Motor neuron (in vitro differentiated cells): Measurements from ENCODE around the gene EZR. TPM values are rescaled to one million over a fixed set of nuclear protein-coding genes. Genes with fewer than 3 reads are reported as not detected.

Experiments
- ATAC-seq, 8 experiments: fragments of 200-7000 bp; cut with Tn5 transposase; replicated peaks in 6 of 8; 2 replicates each; pipeline ENCODE4 v1.8.0; 2021; ENCODE audit warnings: mild to moderate bottlenecking in 8 of 8, moderate library complexity in 8 of 8
- H3K27ac ChIP-seq, 2 donors: fragments of 250-450 bp; sonication (Bioruptor Pico); 2 replicates each; pipeline ENCODE4 v1.9.0; 2021; ENCODE audit warnings: antibody characterized with exemption in 2 of 2, mild to moderate bottlenecking in 2 of 2, moderate library complexity in 1 of 2
- H3K4me1 ChIP-seq, 2 donors: fragments of 250-450 bp; sonication (Bioruptor Pico); replicated peaks in 1 of 2; 2 replicates each; pipeline ENCODE4 v1.6.1; 2021; ENCODE audit warnings: antibody characterized with exemption in 2 of 2, mild to moderate bottlenecking in 2 of 2, moderate library complexity in 1 of 2
- H3K4me3 ChIP-seq, 5 donors: fragments of 250-450 bp; sonication (Bioruptor Pico); 2 replicates each; pipeline ENCODE4 v1.9.0; 2021; ENCODE audit warnings: antibody characterized with exemption in 5 of 5, mild to moderate bottlenecking in 5 of 5, moderate library complexity in 4 of 5
- WGBS, 10 experiments: fragments of 450-650 bp; shearing (Covaris generic); methylation state at CpG; one replicate each; pipeline ENCODE4 v1.0.0; 2022; 5-methylcytosine and 5-hydroxymethylcytosine counted together
- in situ Hi-C, 9 experiments: fragments of 400-800 bp; cut with MboI; loops; one replicate each; pipeline ENCODE4 v1.15.0; 2021; ENCODE audit warnings: low sequenced_read_pairs in 9 of 9, low pct_unique_long_range_greater_than_20kb in 2 of 9; ENCODE audit not compliant: unreplicated experiment in 9 of 9
- total RNA-seq, 8 experiments: library from RNA; unstranded; fragments of 300-600 nt; gene quantifications; 2 replicates each; pipeline versions ENCODE4 v1.2.3 to v1.2.4, GENCODE V29; 2022

Gene EZR
- total RNA-seq, 8 experiments from 2014 or later: 10.9 to 180 (median 24.5) TPM

DNA sequence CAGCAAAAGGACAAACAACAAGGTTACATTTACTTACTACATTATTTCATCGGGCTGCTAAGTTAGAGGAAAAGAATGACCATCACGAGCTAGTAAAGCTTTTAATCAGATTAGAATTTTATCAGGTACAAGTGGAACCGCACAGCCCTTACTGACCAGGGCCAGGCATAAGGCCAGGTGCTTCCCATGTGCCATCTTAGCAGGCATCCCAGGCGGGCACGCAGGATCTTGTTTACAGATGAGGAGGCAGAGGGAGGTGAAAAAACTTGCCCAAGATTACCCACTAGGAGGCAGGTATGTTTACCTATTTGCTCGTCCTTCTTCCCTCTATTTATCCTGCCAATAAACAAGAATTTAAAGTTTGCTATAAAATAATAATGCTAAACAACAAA, 10.7 kb downstream of the EZR start:
- Histone ChIP-seq H3K4me1 (peaks cover 20 to 23% of the 10 kb centered on the region in 2 donors), H3K4me3 (no peak overlapping the region), H3K27ac (no peak overlapping the region)
- in situ Hi-C loops: no loop called here
- 60 to 100% (median 100%) methylated on average over 1 to 5 of the region's 6 CpGs; no CpG with 5 or more reads in 3 of the 10 experiments for WGBS, 10 experiments
- ATAC-seq: no peak

DNA sequence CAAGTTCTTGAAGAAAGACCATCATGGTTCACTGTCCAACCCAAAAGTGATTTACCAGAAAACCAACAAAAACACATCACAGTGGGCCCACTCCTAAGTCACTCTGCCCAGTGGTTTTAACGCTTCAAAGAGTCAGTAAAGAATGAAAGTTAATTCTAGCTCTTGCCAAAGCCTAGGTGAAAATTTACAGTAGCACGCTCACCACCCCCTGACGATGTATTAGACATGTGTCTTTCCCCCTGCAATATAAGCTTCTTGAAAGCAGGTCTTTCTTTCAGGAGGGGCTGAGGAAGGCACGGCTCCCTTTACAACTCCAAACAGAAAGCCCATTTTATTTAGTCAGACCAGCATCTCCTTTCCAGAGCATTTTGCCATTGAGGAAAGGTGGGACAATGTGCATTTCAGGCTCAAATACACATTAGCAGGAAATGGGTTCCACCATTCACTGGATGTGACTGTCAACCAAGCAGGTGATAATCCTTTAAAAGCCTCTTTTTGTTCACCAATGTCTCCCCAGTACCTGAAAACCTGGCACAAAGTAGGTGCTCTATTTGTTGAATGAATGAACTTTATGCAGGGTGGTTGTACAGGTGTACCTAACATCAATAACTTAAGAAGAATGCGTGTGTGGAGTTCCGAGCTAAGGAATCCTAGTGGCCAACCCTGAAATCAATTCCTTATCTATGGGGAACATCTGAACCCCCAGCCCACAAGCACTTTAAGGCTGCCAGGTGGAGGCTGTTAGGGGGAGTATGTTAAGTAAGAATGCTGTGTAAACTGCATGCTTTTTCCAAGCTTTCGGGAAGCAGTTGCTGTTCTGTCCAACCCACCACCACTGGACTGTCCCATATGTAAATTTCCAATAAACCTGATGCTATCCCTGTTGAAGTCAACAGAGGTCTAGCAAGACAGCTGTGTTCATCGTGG, 11.4 kb downstream of the EZR start:
- ATAC-seq: no peak
- 67 to 93% (median 80%) methylated on average over 3 to 7 of the region's 8 CpGs; no CpG with 5 or more reads in 1 of the 10 experiments for WGBS, 10 experiments
- in situ Hi-C loops: no loop called here
- Histone ChIP-seq H3K4me1 (peaks cover 20 to 23% of the 10 kb centered on the region in 2 donors), H3K4me3 (no peak overlapping the region), H3K27ac (no peak overlapping the region)

DNA sequence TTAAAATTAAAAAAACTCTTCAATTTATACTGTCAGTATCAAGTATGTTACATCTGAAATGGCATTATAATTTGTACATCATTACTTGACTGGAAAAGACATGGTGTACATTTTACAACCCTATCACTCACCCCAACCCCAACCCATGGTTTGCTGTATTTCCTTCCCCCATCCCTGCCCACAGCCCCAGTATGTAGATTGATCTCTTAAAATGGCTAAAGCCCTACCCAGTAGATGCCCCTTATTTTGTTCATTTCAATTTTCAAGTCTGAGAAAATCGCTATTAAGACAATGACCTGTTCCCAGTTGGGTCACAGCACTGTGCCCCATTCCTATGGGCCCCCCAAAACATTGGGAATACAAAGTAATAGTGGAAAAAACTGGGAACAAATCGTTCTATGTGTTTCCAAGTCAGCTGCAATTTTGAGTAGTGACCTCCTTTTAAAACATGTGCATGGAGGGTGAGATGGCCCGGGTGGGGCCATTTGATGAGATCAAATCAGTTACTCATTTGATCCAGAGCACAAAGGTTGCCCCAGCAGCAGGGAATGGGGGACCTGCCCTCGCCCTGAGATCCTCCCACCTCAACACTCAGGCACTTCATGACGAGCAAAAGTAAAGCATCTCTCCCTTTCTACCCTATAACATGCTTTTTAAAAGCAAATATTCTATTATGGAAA, 13.3 kb downstream of the EZR start:
- Histone ChIP-seq H3K4me3 (no peak overlapping the region), H3K4me1 (peaks cover 20 to 23% of the 10 kb centered on the region in 2 donors), H3K27ac (no peak overlapping the region)
- ATAC-seq: no peak
- in situ Hi-C loops: no loop called here
- WGBS, 10 experiments: 40 to 100% (median 89%) methylated on average over 1 to 4 of the region's 5 CpGs; no CpG with 5 or more reads in 2 of the 10 experiments

DNA sequence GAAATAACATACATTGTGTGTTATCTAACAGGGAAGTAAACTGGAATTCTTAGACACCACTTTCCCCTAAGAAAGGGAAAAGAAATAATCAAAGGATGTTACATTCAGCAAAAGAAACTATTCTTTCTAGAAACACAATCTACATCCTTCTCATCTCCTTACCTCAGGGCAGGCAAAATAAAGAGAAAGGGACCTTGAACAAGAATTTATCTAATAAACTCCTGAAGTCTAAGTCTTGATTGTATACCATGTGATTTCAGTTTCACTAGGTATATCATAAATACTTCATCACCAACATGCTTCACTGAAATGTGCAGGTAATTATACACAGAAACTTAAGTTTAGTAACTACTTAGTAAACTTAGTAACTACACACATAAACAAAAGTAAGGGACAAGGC, 15.0 kb downstream of the EZR start:
- in situ Hi-C loops: no loop called here
- ATAC-seq: no peak
- no peak overlapping the region for H3K4me3 ChIP-seq
- H3K27ac ChIP-seq: no peak overlapping the region
- H3K4me1 ChIP-seq: peaks cover 14 to 22% of the 10 kb centered on the region in 2 donors

DNA sequence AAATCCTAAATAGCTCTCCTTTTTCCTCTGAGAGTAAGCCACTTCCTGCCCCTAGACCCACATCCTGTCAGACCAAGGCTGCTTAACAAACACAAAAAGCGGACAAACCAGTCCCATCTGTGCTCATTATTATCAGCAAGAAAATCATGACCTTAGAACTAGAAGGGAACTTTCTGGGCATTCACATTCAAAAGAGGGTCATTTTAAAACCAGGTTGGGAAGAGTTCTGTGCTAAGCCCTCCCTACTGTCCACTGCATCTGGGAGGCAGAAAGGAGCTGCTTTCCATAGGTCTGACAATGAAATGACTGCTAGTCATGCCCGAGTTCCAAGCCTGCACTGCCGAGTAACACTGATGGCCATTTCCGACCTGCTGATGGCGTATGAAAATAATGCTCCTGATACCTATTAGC, 15.4 kb downstream of the EZR start:
- Histone ChIP-seq H3K27ac (no peak overlapping the region), H3K4me3 (no peak overlapping the region), H3K4me1 (peaks cover 16 to 22% of the 10 kb centered on the region in 2 donors)
- WGBS, 10 experiments: 20 to 100% (median 71%) methylated on average over 1 to 5 of the region's 5 CpGs; no CpG with 5 or more reads in 2 of the 10 experiments
- in situ Hi-C loops: no loop called here
- ATAC-seq: peak in 4 of 8 experiments; percentile 22 to 68 (median 58)

DNA sequence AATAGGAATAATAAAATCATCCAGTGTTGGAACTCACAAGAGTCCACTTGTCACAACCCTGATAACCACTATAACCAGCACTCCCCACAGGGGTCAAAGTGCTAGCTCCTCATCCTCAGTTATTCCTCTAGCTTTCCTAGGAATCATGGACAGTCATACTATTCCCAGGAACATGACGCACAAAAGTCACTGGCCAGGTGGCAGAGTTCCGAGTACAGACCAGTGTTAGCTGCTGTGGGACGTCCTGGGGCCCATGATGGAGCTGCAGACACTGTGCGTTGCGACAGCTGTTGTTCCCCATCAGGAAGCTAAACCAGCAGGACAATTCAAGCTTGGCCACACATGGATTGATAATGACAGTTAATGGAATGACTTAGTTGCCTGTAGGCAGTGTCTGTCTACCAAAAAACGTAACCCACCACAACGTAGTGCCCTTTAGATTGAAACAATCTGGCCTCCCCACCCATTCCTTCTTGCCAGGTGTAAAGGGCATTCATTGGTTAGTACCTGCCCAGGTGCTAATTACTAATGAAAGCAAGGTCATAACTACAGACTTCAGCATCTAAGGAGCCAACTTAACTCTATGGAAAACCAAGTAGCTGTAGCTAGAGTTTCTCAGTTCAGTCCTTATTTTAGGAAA, 17.4 kb downstream of the EZR start:
- in situ Hi-C loops: no loop called here
- no peak for ATAC-seq
- H3K4me3 ChIP-seq: no peak overlapping the region
- peaks cover 25 to 32% of the 10 kb centered on the region in 2 donors for H3K4me1 ChIP-seq
- no peak overlapping the region for H3K27ac ChIP-seq
- 83 to 100% (median 91%) methylated on average over 2 to 7 of the region's 7 CpGs; no CpG with 5 or more reads in 6 of the 10 experiments for WGBS, 10 experiments

DNA sequence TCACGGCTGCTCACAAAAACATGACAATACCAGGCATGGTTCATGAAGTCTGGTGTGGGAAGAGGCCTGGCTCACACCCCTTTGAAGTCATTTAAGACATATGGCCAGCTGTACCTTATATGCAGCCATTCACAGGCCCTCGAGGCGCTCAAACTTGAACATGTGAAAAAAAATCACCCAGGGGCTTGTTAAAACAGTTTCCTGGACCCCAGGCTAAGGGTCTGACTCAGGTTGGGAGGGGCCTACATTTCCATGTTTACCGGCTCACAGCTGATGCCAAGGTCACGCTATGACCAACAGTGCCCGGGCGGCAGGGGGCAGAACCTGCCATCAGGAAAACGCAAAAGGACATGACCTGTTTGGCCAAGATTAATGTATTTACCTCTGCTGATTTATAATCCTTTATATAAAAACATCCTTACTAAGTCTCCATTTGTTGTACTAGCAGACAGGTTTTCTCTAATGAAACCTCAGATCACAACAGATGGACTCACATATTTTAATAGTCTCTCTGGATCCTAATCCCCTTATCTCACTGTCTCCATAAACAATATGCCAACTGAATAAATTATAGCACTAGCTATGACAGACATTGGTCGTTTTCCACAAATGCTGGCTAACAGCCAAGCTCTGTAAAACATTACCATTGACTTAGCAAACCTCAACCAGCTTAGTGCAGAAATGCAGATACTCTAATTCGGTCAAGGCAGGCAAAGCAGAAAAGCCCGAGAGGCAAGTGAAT, 19.9 kb downstream of the EZR start:
- whole genome bisulfite sequencing, 10 experiments: 0 to 53% (median 23%) methylated on average over 1 to 9 of the region's 11 CpGs
- Histone ChIP-seq H3K4me3 (no peak overlapping the region), H3K27ac (peak overlapping the region in 1 of 2 donors; percentile 30), H3K4me1 (peaks cover 24 to 32% of the 10 kb centered on the region in 2 donors)
- ATAC-seq: peak; percentile 42 to 92 (median 79)
- in situ Hi-C loops: no loop called here

DNA sequence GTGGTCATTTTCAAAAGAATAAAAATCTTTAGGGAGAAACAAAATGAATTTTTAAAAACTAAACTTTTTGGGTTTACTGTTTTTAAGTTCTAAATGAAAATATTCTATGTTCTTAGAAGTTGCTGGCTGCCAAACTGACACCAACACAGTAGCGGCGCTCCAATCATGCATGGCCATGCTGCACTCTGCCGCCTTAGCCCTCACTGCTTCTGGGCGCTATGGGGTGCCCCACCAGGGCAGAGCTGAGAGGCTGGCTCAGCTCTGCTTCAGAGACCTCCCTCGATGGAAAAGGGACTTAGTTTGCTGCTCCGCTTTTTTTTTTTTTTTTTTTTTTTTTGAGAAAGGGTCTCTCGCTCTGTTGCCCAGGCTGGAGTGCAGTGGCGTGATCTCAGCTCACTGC, 20.9 kb downstream of the EZR start:
- Histone ChIP-seq H3K4me3 (no peak overlapping the region), H3K27ac (no peak overlapping the region), H3K4me1 (peaks cover 17 to 28% of the 10 kb centered on the region in 2 donors)
- in situ Hi-C loops: no loop called here
- peak in 1 of 8 experiments; percentile 21 for ATAC-seq
- 75 to 100% (median 92%) methylated on average over 2 to 6 of the region's 8 CpGs; no CpG with 5 or more reads in 3 of the 10 experiments for WGBS, 10 experiments

DNA sequence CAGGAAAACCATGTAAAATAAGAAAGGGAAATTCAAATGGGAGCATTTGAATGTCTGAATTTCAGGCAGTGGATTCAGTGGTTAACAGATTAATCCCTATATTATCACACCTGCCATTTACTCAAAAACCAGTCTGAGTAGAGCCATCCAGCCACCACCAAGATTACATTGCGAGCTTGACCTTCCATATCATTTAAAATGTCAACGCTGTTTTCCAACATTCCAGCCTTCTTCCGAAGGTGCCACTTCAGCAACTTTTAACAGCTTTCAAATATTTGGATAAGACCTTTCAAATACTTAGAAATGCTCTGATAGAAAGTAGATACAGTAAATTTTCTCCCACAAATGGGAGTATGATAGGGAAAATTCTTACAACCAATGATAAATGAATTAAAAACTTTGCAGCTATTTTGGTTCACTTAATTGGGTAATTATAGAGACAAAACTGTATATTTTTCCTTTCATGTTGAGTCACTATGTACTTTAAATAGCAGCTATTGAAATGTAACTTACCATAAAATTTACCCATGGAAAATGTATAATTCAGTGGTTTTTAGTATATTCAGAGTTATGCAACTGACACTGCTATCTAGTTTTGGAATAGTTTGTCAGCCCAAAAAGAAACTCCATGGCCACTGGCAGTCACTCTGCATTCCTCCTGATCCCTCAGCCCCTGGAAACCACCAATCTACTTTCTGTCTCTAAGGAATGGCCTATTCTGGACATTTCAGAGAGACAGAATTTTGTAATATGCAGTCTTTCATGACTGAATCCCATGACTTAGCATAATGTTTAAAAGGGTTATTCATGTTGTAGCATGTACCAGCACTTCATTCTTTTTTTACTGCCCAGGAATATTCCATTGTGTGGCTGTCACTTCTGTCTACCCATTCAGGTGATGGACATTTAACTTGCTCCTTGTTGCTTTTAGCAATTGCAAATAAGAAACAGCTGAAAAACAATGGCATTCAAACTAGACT, 21.5 kb downstream of the EZR start:
- no peak overlapping the region for H3K4me3 ChIP-seq
- in situ Hi-C loops: no loop called here
- WGBS, 10 experiments: 67 to 100% (median 87%) methylated on average over 1 to 3 of the region's 3 CpGs
- peak in 6 of 8 experiments; percentile 19 to 84 (median 58) for ATAC-seq
- H3K27ac ChIP-seq: no peak overlapping the region
- peaks cover 17 to 28% of the 10 kb centered on the region in 2 donors for H3K4me1 ChIP-seq

DNA sequence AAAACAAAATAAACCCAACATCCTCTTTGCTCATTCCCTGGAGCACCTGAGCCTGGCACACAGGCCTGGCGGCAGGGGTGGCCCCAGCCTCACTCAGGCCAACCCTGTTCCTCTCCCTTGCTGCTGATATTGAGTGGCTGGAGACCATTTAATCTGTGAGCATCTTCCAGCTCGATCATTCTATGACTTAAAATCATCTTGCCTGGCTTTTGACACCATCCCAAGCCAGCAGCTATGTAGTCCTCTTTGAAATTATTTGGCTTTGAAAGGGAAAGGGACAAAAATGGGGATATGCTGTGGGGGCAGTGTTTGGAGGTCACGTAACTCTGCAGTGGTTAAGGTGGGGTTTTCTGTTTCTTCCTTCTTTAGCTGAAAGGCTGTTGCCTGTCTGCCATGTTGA, 22.8 kb downstream of the EZR start:
- Histone ChIP-seq H3K4me3 (no peak overlapping the region), H3K27ac (no peak overlapping the region), H3K4me1 (peaks cover 17 to 28% of the 10 kb centered on the region in 2 donors)
- ATAC-seq: no peak
- in situ Hi-C loops: no loop called here
- WGBS, 10 experiments: 100% methylated on average over 1 to 3 of the region's 3 CpGs; no CpG with 5 or more reads in 3 of the 10 experiments

DNA sequence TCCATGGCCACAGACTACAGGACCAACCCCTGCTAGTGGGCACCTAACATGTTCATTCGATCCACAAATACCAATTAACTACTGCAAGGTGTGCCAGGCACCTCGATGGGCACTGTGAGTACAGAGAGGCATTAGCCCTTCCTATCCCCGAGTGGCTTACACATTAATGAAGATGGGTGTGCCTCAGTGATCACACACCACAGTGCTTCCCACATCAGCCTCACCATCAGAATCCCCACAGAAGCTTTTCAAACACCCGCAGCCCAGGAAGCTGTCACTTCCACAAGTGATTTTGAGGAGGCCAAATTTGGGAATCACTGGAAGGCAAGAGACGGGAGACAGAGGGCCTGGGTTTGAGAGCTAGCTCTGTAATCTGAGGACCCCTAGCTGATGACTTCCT, 23.7 kb downstream of the EZR start:
- 40 to 100% (median 100%) methylated on average over 1 to 5 of the region's 5 CpGs; no CpG with 5 or more reads in 4 of the 10 experiments for WGBS, 10 experiments
- no peak for ATAC-seq
- in situ Hi-C loops: no loop called here
- no peak overlapping the region for H3K4me3 ChIP-seq
- H3K27ac ChIP-seq: no peak overlapping the region
- H3K4me1 ChIP-seq: peaks cover 17 to 28% of the 10 kb centered on the region in 2 donors
